Measurements from ENCODE around the gene FBXW8.

The FBXW8 gene

DNA sequence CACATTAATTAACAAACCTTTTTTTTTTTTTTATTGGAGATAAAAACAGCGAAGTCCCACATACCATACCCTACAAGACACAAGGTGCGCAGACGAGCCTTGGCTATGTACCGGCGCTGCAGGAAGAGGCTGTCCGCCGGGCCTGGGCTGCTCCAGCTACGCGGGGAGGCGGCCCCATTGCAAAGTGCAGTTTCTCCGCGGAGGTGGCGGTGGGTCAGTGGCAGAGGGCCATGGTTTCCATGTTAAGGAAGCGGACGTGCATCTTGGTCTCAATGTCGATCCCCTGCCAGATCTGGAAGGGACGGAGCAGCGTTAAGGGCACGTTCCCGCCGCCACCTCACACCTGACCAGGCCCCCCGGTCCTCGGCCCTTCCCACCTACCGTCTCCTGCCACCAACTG, 128.2 kb downstream of the FBXW8 start:
- TF ChIP-seq, protein P1, sequence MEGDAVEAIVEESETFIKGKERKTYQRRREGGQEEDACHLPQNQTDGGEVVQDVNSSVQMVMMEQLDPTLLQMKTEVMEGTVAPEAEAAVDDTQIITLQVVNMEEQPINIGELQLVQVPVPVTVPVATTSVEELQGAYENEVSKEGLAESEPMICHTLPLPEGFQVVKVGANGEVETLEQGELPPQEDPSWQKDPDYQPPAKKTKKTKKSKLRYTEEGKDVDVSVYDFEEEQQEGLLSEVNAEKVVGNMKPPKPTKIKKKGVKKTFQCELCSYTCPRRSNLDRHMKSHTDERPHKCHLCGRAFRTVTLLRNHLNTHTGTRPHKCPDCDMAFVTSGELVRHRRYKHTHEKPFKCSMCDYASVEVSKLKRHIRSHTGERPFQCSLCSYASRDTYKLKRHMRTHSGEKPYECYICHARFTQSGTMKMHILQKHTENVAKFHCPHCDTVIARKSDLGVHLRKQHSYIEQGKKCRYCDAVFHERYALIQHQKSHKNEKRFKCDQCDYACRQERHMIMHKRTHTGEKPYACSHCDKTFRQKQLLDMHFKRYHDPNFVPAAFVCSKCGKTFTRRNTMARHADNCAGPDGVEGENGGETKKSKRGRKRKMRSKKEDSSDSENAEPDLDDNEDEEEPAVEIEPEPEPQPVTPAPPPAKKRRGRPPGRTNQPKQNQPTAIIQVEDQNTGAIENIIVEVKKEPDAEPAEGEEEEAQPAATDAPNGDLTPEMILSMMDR (IDR thresholded peaks at IDR 0.05): no peak
- DNase-seq (ENCODE audit: low spot score): no peak
- no peak overlapping the region for H3K4me3 ChIP-seq
- no peak overlapping the region for H3K27ac ChIP-seq

DNA sequence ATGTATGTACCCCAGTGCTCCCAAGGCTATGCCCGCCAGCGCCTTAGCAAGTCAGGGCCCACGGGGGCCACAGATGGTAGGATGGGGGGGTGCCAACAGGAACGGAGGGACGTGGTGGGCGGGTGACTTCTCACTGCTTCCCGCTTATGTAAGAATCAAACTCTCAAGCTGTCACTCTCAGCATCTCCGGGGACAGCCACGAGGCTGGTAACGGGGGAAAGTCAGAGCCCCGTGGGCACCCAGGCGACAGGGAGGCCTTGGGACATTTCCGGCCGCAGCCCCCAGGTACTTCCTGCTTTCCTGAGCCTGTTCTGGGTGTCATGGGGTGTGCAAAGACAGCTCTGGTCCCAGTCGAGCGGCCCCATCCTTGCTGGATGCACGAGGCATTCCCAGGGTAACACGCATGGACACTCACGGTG, 129.2 kb downstream of the FBXW8 start:
- no peak overlapping the region for H3K27ac ChIP-seq
- H3K4me3 ChIP-seq: no peak overlapping the region
- no peak for DNase-seq (ENCODE audit: low spot score)
- TF ChIP-seq, protein P1 (IDR thresholded peaks at IDR 0.05): no peak

DNA sequence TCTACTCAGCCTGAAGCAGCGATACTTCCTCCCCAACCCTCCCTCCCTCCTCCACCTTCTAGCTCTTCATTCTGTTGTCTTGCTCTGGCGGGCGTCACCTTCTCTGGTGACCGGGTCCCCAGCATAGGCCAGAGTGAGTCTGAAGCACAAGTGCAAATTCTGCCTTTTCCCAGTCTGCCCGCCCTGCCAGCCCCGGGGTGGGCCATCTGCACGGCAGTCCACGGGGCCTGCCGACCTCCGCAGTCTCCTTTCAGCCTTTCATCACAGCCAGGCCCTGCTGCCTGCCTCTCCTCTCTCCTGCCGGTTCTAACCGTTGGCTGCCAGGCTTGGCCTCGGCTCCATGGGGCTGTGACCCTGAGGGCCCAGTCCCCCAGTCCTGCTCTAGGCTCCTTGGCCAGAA, 129.7 kb downstream of the FBXW8 start:
- TF ChIP-seq, protein P1 (IDR thresholded peaks at IDR 0.05): no peak
- Histone ChIP-seq H3K27ac (no peak overlapping the region), H3K4me3 (no peak overlapping the region)
- DNase-seq (ENCODE audit: low spot score): no peak

DNA sequence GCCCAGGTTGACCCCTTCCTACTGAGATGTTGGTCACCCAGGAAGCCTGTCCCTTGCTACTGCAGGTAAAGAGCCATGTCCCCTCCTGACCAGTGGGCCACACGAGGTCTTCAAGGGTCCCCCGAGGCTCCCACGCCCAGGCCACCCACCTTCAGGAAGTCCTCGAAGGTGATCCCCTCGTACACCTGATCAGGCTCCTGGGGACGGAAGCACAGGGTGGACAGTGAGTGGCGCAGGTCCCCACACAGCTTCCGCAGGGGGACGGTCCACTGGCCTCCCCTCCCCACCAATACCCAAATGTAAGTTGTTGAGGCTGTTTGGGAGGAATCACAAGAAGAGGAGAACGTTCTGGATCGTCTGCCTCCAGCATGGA, 131.0 kb downstream of the FBXW8 start:
- no peak for DNase-seq (ENCODE audit: low spot score)
- Histone ChIP-seq H3K4me3 (no peak overlapping the region), H3K27ac (no peak overlapping the region)
- TF ChIP-seq, protein P1 (IDR thresholded peaks at IDR 0.05): no peak

DNA sequence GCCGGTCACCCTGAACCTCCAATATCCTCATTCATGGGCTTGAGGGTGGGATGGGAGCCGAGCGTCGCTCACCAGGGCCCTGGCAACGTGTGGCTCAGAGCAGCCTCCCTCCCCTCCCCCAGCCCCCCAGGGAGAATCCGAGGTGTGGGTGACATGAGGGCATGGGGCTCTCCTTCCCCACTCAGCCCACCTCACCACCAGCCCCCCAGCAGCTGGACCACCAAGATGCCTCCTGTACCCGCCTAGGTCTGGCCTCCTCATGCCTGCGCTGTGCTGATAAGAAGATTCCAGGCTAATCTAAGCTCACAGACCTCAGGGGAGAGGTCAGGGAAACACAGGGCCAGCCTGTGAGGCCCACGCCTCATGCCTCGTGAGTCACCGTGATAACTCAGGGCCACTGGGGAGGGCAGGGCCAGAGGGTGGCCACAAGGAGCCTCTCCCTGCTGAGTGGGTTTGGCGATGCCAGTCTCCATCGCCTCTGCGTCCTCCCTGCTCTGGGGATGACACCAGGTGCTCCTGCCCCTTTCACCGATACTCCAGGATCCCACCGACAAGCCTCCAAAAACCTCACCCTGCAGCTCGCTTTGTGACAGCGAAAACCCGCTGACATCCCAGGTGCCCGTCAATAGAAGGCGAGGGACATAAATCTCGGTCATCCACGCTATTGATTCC, 131.6 kb downstream of the FBXW8 start:
- no peak overlapping the region for H3K27ac ChIP-seq
- no peak overlapping the region for H3K4me3 ChIP-seq
- DNase-seq (ENCODE audit: low spot score): no peak
- TF ChIP-seq, protein P1 (IDR thresholded peaks at IDR 0.05): no peak

DNA sequence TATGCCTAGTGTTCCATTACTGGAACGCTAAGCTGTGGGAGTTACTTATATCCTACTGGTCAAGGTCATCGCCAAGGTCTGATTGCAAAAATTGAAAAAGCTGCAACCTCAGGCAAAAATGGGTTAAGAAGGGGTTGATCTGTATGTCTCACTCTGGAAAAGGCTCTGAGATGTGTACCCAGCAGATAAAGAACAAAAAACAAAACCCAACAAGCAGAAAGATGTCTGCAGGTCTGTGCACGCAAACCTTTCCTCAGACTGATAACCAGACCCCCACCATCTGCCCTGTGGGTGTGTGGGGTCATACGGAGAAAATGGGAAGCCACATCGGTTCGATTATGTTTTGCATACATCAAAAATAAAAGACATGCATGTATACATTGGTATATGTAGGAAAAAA, 132.1 kb downstream of the FBXW8 start:
- TF ChIP-seq, protein P1 (IDR thresholded peaks at IDR 0.05): no peak
- Histone ChIP-seq H3K4me3 (no peak overlapping the region), H3K27ac (no peak overlapping the region)
- no peak for DNase-seq (ENCODE audit: low spot score)

DNA sequence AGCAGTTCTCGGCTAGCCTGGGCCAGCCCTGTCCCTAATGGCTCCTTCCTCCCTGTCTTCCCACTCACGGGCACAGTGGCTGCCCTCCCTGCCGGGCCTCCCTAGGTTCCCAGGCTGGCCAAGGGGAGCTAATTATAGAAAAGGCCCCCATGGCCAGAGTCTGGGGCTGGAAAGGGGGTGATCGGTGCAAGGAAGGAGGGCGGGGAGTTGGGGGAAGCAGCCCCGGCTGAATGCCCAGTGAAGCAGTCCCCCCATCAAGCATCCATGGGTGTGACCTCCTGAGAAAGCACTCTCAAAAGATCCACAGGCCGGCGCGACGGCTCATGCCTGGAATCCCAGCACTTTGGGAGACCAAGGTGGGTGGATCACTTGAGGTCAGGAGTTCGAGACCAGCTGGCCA, 133.6 kb downstream of the FBXW8 start:
- no peak overlapping the region for H3K4me3 ChIP-seq
- DNase-seq (ENCODE audit: low spot score): no peak
- no peak overlapping the region for H3K27ac ChIP-seq
- TF ChIP-seq, protein P1 (IDR thresholded peaks at IDR 0.05): no peak

Data from coronary artery (tissue), 2 donors.